GM19043 (cell line): ENCODE measurements around the gene RIMS1.
A peak's percentile ranks its signal among the peaks of the same experiment; 100 is the strongest.

Experiments used
- ATAC-seq: cut with Tn5 transposase; IDR thresholded peaks from one replicate; pipeline ENCODE4 v1.9.1; 2021; ENCODE audit warnings: low read depth; ENCODE audit not compliant: unreplicated experiment

RIMS1 gene

GRCh38 chr6:72403413-72403812, 517.1 kb downstream of the RIMS1 start:
- no peak for ATAC-seq

GRCh38 chr6:72406517-72406916, 520.2 kb downstream of the RIMS1 start:
- peak; percentile 48 for ATAC-seq

GRCh38 chr6:72410769-72411168, 524.4 kb downstream of the RIMS1 start:
- no peak for ATAC-seq

GRCh38 chr6:72411872-72412708, 525.7 kb downstream of the RIMS1 start:
- ATAC-seq = peak; percentile 81

GRCh38 chr6:72412709-72413044, 526.3 kb downstream of the RIMS1 start:
- ATAC-seq = no peak

GRCh38 chr6:72413884-72414283, 527.5 kb downstream of the RIMS1 start:
- no peak for ATAC-seq

GRCh38 chr6:72414657-72415056, 528.3 kb downstream of the RIMS1 start:
- ATAC-seq = no peak

- ATAC-seq = no peak
Measured at GRCh38 chr6:72416744-72417465, 530.6 kb downstream of the RIMS1 start.

GRCh38 chr6:72417759-72418158, 531.4 kb downstream of the RIMS1 start:
- no peak for ATAC-seq

GRCh38 chr6:72418495-72418894, 532.1 kb downstream of the RIMS1 start:
- no peak for ATAC-seq

- no peak for ATAC-seq
Measured at GRCh38 chr6:72419966-72420365, 533.6 kb downstream of the RIMS1 start.

GRCh38 chr6:72420409-72420808, 534.1 kb downstream of the RIMS1 start:
- no peak for ATAC-seq

GRCh38 chr6:72421387-72421786, 535.0 kb downstream of the RIMS1 start:
- ATAC-seq = no peak

- ATAC-seq = no peak
Measured at GRCh38 chr6:72422171-72422570, 535.8 kb downstream of the RIMS1 start.

- ATAC-seq = no peak
Measured at GRCh38 chr6:72424476-72424875, 538.1 kb downstream of the RIMS1 start.

GRCh38 chr6:72425003-72425681, 538.8 kb downstream of the RIMS1 start:
- no peak for ATAC-seq

GRCh38 chr6:72440611-72441010, 554.3 kb downstream of the RIMS1 start:
- no peak for ATAC-seq

- no peak for ATAC-seq
Measured at GRCh38 chr6:72446430-72446829, 560.1 kb downstream of the RIMS1 start.
